Measurements from ENCODE around the gene COG6.

The COG6 gene

GRCh38 chr13:39773833-39774232, 118.4 kb downstream of the COG6 start:
- DNase-seq, result no peak

- DNase-seq, result no peak
Observed at GRCh38 chr13:39776439-39776838, 121.0 kb downstream of the COG6 start.

- no peak for DNase-seq
Observed at GRCh38 chr13:39777021-39777420, 121.6 kb downstream of the COG6 start.

GRCh38 chr13:39777527-39778061, 122.1 kb downstream of the COG6 start:
- DNase-seq, result peak in 1 of 3 experiments; percentile 20

GRCh38 chr13:39779337-39780265, 124.1 kb downstream of the COG6 start:
- no peak for DNase-seq

GRCh38 chr13:39780711-39781110, 125.2 kb downstream of the COG6 start:
- DNase-seq, result no peak

- DNase-seq, result no peak
Observed at GRCh38 chr13:39781381-39781780, 125.9 kb downstream of the COG6 start.

- DNase-seq, result peak in 1 of 3 experiments; percentile 18
Observed at GRCh38 chr13:39783051-39783450, 127.6 kb downstream of the COG6 start.

- DNase-seq, result no peak
Observed at GRCh38 chr13:39784347-39784746, 128.9 kb downstream of the COG6 start.

GRCh38 chr13:39786091-39786490, 130.6 kb downstream of the COG6 start:
- DNase-seq, result no peak

GRCh38 chr13:39787086-39787487, 131.6 kb downstream of the COG6 start:
- no peak for DNase-seq

GRCh38 chr13:39788102-39788501, 132.6 kb downstream of the COG6 start:
- no peak for DNase-seq

GRCh38 chr13:39789451-39789850, 134.0 kb downstream of the COG6 start:
- DNase-seq, result no peak

Measured in NCI-H1417 (cell line).